ENCODE data around the gene CCR6. TPM values are rescaled to one million over a fixed set of nuclear protein-coding genes. Genes with fewer than 3 reads are reported as not detected.

CCR6 gene
- total and polyA plus RNA-seq, 7 donors, result 0.01 to 0.05 TPM; not detected in 5

DNA sequence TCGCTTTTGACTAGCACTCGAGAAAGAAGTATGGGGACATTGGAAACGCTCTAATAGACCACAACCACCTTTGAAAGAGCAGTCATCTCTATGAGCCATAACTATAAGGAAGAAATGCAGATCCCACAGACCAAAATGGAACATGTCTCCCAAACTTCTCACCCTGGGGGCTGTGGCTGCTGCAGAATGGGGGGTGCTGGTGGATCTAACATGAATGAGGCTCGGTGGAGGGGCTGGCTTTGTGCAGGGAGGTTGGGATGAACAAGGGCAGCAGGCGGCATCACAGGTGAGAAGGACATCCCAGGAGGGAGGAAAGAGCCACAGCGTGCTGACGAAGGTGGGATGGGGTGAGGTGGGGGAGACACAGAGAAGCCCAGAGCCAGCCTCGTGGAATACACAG, 10.5 kb upstream of the CCR6 start:
- Histone ChIP-seq H3K9me3 (no peaks in the 10 kb centered on the region), H3K27ac (no peak overlapping the region), H3K4me1 (no peaks in the 10 kb centered on the region), H3K36me3 (ENCODE audit: insufficient read depth in 1 of 2, low read depth in 1 of 2) (no peaks in the 10 kb centered on the region), H3K27me3 (ENCODE audit: insufficient read depth in 3 of 3, low read length in 2 of 3) (peaks cover 0 to 26% (median 8%) of the 10 kb centered on the region in 3 donors), H3K4me3 (no peak overlapping the region)
- WGBS, 3 donors, result 82 to 92% (median 92%) methylated on average over 8 of the region's 8 CpGs
- intact Hi-C loops (cut with DNase I), result no loop called here
- DNase-seq (no peak), ATAC-seq (no peak)
- TF ChIP-seq CTCF (IDR thresholded peaks at IDR 0.05), result no peak

GRCh38 chr6:167113047-167113754, 9.7 kb upstream of the CCR6 start:
- intact Hi-C loops (cut with DNase I), result no loop called here
- Histone ChIP-seq H3K27ac (no peak overlapping the region), H3K4me3 (no peak overlapping the region), H3K36me3 (ENCODE audit: insufficient read depth in 1 of 2, low read depth in 1 of 2) (no peaks in the 10 kb centered on the region), H3K4me1 (no peaks in the 10 kb centered on the region), H3K27me3 (ENCODE audit: insufficient read depth in 3 of 3, low read length in 2 of 3) (peaks cover 0 to 28% (median 11%) of the 10 kb centered on the region in 3 donors), H3K9me3 (no peaks in the 10 kb centered on the region)
- 61 to 70% (median 66%) methylated on average over 8 of the region's 8 CpGs for WGBS, 3 donors
- no peak for DNase-seq
- ATAC-seq, result no peak
- no peak for TF ChIP-seq CTCF (IDR thresholded peaks at IDR 0.05)

GRCh38 chr6:167113935-167114910, 8.7 kb upstream of the CCR6 start:
- Histone ChIP-seq H3K36me3 (ENCODE audit: insufficient read depth in 1 of 2, low read depth in 1 of 2) (no peaks in the 10 kb centered on the region), H3K27me3 (ENCODE audit: insufficient read depth in 3 of 3, low read length in 2 of 3) (peaks cover 0 to 30% (median 16%) of the 10 kb centered on the region in 3 donors), H3K9me3 (no peaks in the 10 kb centered on the region), H3K4me3 (no peak overlapping the region), H3K27ac (no peak overlapping the region), H3K4me1 (no peaks in the 10 kb centered on the region)
- no peak for TF ChIP-seq CTCF (IDR thresholded peaks at IDR 0.05)
- no peak for DNase-seq
- ATAC-seq, result no peak
- 52 to 64% (median 52%) methylated on average over 25 of the region's 25 CpGs for WGBS, 3 donors
- intact Hi-C loops (cut with DNase I), result no loop called here

DNA sequence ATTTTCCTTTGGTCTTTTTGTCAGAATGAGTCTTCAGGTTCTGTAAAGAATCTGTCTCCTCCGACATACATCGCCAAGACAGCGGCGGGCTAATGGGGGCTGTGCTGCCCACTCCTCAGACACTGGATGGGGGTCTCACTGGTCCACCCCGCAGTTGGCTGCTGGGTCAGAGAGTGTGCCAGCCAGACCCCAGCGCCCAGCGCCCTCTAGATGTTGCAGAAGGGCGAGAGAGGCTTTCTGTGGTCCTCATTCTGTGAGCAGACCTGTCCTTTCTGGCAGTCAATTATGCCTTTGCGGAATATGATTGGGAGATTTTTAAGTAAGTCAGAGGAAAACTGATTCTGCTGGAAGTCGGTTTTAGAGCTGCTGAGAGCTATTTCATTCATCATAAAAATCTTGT, 7.8 kb upstream of the CCR6 start:
- intact Hi-C loops (cut with DNase I), result no loop called here
- Histone ChIP-seq H3K4me1 (no peaks in the 10 kb centered on the region), H3K36me3 (ENCODE audit: insufficient read depth in 1 of 2, low read depth in 1 of 2) (no peaks in the 10 kb centered on the region), H3K27ac (no peak overlapping the region), H3K9me3 (no peaks in the 10 kb centered on the region), H3K27me3 (ENCODE audit: insufficient read depth in 3 of 3, low read length in 2 of 3) (peaks cover 0 to 30% (median 14%) of the 10 kb centered on the region in 3 donors), H3K4me3 (no peak overlapping the region)
- WGBS, 3 donors, result 79 to 87% (median 85%) methylated on average over 10 of the region's 10 CpGs
- TF ChIP-seq CTCF (IDR thresholded peaks at IDR 0.05), result no peak
- ATAC-seq (no peak), DNase-seq (no peak)
